GM23248 (cell line): ENCODE data around the gene MPC1. TPM values are rescaled to one million over a fixed set of nuclear protein-coding genes. Genes with fewer than 3 reads are reported as not detected.

ENCODE experiments used
- DNase-seq: peaks from one replicate; pipeline ENCODE4 v3.0.0-alpha.2; 2015
- H2AFZ ChIP-seq: fragments of 200-600 bp; sonication (generic); 2 replicates; pipeline ENCODE4 v1.6.1; 2016; ENCODE audit warnings: antibody characterized with exemption
- H3F3A ChIP-seq: fragments of 200-600 bp; sonication (generic); 2 replicates; pipeline ENCODE4 v1.6.1; 2016; ENCODE audit warnings: mild to moderate bottlenecking, antibody characterized with exemption, mixed run types; ENCODE audit not compliant: insufficient read depth
- H3K27ac ChIP-seq: fragments of 200-600 bp; sonication (generic); 2 replicates; pipeline ENCODE4 v1.5.1; 2016; ENCODE audit warnings: mild to moderate bottlenecking
- H3K27me3 ChIP-seq: fragments of 200-600 bp; sonication (generic); replicated peaks from 2 replicates; pipeline ENCODE4 v1.6.1; 2016; ENCODE audit warnings: mild to moderate bottlenecking; ENCODE audit not compliant: insufficient read depth
- H3K36me3 ChIP-seq: fragments of 200-600 bp; sonication (generic); 2 replicates; pipeline ENCODE4 v1.6.1; 2016; ENCODE audit warnings: low read depth, mild to moderate bottlenecking
- H3K4me1 ChIP-seq: fragments of 200-600 bp; sonication (generic); 2 replicates; pipeline ENCODE4 v1.6.1; 2016; ENCODE audit warnings: mild to moderate bottlenecking; ENCODE audit not compliant: insufficient read depth
- H3K4me2 ChIP-seq: fragments of 200-600 bp; sonication (generic); one replicate; pipeline ENCODE4 v1.6.1; 2016; ENCODE audit warnings: mild to moderate bottlenecking; ENCODE audit not compliant: unreplicated experiment
- H3K4me3 ChIP-seq: fragments of 200-600 bp; sonication (generic); 2 replicates; pipeline ENCODE4 v1.5.1; 2016; ENCODE audit warnings: mild to moderate bottlenecking
- H3K79me2 ChIP-seq: fragments of 200-600 bp; sonication (generic); 2 replicates; pipeline ENCODE4 v1.6.1; 2016; ENCODE audit warnings: mild to moderate bottlenecking; ENCODE audit not compliant: insufficient read depth
- H3K9ac ChIP-seq: fragments of 200-600 bp; sonication (generic); 2 replicates; pipeline ENCODE4 v1.6.1; 2016; ENCODE audit warnings: mild to moderate bottlenecking
- H3K9me2 ChIP-seq: fragments of 200-600 bp; sonication (generic); 2 replicates; pipeline ENCODE4 v1.6.1; 2016; ENCODE audit warnings: mixed run types, mild to moderate bottlenecking, moderate library complexity; ENCODE audit not compliant: insufficient read depth
- H3K9me3 ChIP-seq: fragments of 200-600 bp; sonication (generic); one replicate; pipeline ENCODE4 v1.6.1; 2017; ENCODE audit warnings: low read depth
- H4K20me1 ChIP-seq: fragments of 200-600 bp; sonication (generic); 2 replicates; pipeline ENCODE4 v1.6.0; 2016; ENCODE audit not compliant: insufficient read depth
- EZH2 ChIP-seq: fragments of 200-600 bp; sonication (generic); IDR thresholded peaks from 2 replicates; pipeline ENCODE4 v1.6.1; 2018; ENCODE audit warnings: antibody characterized with exemption, mild to moderate bottlenecking; ENCODE audit not compliant: insufficient read depth, poor library complexity, severe bottlenecking
- EZH2phosphoT487 ChIP-seq: fragments of 200-600 bp; sonication (generic); IDR thresholded peaks from 2 replicates; pipeline ENCODE4 v1.6.1; 2018; ENCODE audit warnings: antibody characterized with exemption, moderate library complexity, mild to moderate bottlenecking, low read depth; ENCODE audit not compliant: insufficient read depth
- WGBS, 2 experiments: methylation state at CpG; one replicate each; pipeline ENCODE4 v1.1.6; 2015 to 2017; ENCODE audit warnings: low lambda C conversion rate in 2 of 2, low coverage in 1 of 2; ENCODE audit errors: missing lambda C conversion rate in 2 of 2; 5-methylcytosine and 5-hydroxymethylcytosine counted together
- in situ Hi-C: fragments of 300-500 bp; cut with MboI; formaldehyde crosslinking; loops from 2 replicates; pipeline ENCODE4 v1.15.0; 2020
- polyA plus RNA-seq: library from polyadenylated mRNA; unstranded; fragments of >200 nt; fragmentation: Nextera tagmentation; extraction: Ambion mirVana; gene quantifications from 2 replicates; pipeline ENCODE4 v1.2.1, GENCODE V29; 2016
- total RNA-seq: library from RNA; depleted of rRNA; stranded (reverse); fragments of >200 nt; shearing (Covaris generic); gene quantifications from 2 replicates; pipeline ENCODE4 v1.2.3, GENCODE V29; 2014

The MPC1 gene
- total and polyA plus RNA-seq, 2 experiments from 2014 or later: 41.9 to 76.2 TPM

DNA sequence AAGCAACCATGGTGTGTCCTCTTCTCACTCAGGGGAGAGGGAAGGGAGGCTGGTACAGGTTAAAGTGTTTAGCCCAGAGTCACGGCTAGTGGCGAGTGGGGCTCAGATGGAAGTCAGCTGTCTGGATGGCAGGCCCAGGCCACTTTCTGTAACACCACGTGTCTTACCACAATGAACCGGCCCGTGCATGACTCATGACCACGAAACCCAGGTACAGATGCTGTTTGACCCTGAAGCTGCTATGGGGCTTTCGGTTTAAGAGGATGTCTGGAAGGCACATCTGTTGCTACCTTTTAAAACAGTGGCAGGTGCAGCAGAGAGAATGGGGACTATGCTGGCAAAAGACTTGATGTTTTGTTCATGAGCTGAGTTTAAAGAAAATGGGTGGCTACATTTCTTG, 36.5 kb upstream of the MPC1 start:
- H3K4me3 ChIP-seq: no peak overlapping the region
- no peak overlapping the region for H2AFZ ChIP-seq
- H4K20me1 ChIP-seq: no peaks in the 10 kb centered on the region
- H3K79me2 ChIP-seq: no peaks in the 10 kb centered on the region
- no peak for DNase-seq
- H3K27me3 ChIP-seq: no peaks in the 10 kb centered on the region
- H3F3A ChIP-seq: no peaks in the 10 kb centered on the region
- 79 to 84% methylated on average over 7 of the region's 7 CpGs for WGBS, 2 experiments
- H3K9me3 ChIP-seq: no peaks in the 10 kb centered on the region
- H3K4me2 ChIP-seq: no peak overlapping the region
- H3K36me3 ChIP-seq: peaks cover 21% of the 10 kb centered on the region; the same call in 1 of the 2 replicates
- no peak overlapping the region for H3K9ac ChIP-seq
- no peaks in the 10 kb centered on the region for H3K9me2 ChIP-seq
- TF ChIP-seq EZH2phosphoT487 (no peak), EZH2 (no peak)
- in situ Hi-C loops: no loop called here
- H3K4me1 ChIP-seq: no peaks in the 10 kb centered on the region
- no peak overlapping the region for H3K27ac ChIP-seq

DNA sequence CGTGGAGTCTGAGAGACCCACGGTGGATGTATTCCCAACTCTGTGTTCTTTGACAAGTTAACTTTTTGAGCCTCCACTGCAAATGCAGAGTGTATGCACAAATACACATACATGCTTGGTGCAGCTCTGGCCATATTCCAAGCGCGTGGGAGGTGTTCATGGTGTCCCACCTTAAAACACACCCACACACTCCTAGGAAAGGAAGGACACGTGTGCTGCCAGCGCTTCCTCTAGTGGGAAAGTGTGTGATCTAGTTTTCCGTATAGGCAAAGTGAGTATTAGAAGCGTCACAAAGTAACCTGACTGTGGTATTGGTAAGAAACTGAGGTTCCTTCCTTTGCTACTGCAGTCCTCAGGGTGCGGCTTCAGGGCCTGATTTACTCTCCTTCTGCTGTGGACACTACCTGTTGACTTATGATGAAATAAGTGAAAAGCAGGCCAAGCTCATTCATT, 36.0 kb upstream of the MPC1 start:
- no peak for TF ChIP-seq EZH2
- TF ChIP-seq EZH2phosphoT487: no peak
- in situ Hi-C loops: no loop called here
- H3K79me2 ChIP-seq: no peaks in the 10 kb centered on the region
- 94 to 96% methylated on average over 9 of the region's 9 CpGs for WGBS, 2 experiments
- H3K4me3 ChIP-seq: no peak overlapping the region
- no peaks in the 10 kb centered on the region for H3K27me3 ChIP-seq
- H3K4me1 ChIP-seq: no peaks in the 10 kb centered on the region
- H4K20me1 ChIP-seq: no peaks in the 10 kb centered on the region
- H3K27ac ChIP-seq: no peak overlapping the region
- peaks cover 24% of the 10 kb centered on the region; the same call in 1 of the 2 replicates for H3K36me3 ChIP-seq
- DNase-seq: no peak
- no peaks in the 10 kb centered on the region for H3F3A ChIP-seq
- no peaks in the 10 kb centered on the region for H3K9me2 ChIP-seq
- no peak overlapping the region for H3K9ac ChIP-seq
- no peak overlapping the region for H2AFZ ChIP-seq
- H3K4me2 ChIP-seq: no peak overlapping the region
- no peaks in the 10 kb centered on the region for H3K9me3 ChIP-seq

DNA sequence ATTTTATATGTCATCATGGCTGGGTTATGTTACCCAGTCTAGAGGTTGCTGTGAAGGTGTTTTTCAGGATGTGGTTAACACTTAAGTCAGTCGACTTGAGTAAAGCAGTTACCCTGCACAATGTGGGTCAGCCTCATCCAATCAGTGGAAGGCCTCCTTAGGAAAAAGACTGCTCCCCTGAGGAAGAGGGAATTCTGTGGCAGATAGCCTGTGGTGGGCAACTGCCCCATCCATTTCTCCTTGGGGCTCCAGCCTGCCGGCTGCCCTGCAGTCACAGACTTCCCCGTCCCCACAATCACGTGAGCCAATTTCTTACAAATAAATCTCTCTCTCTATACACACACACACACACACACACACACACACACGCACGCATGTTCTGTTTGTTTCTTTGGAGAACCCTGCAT, 34.5 kb upstream of the MPC1 start:
- no peak for DNase-seq
- no peak overlapping the region for H2AFZ ChIP-seq
- no peaks in the 10 kb centered on the region for H3K9me3 ChIP-seq
- no peaks in the 10 kb centered on the region for H3K27me3 ChIP-seq
- 94% methylated on average over 6 of the region's 6 CpGs for WGBS, 2 experiments
- no peaks in the 10 kb centered on the region for H3K79me2 ChIP-seq
- no peaks in the 10 kb centered on the region for H4K20me1 ChIP-seq
- in situ Hi-C loops: no loop called here
- H3K4me1 ChIP-seq: no peaks in the 10 kb centered on the region
- no peak overlapping the region for H3K4me3 ChIP-seq
- H3K36me3 ChIP-seq: peaks cover 19% of the 10 kb centered on the region; the same call in 1 of the 2 replicates
- H3K4me2 ChIP-seq: no peak overlapping the region
- no peaks in the 10 kb centered on the region for H3F3A ChIP-seq
- H3K9ac ChIP-seq: no peak overlapping the region
- no peak overlapping the region for H3K27ac ChIP-seq
- H3K9me2 ChIP-seq: no peaks in the 10 kb centered on the region
- TF ChIP-seq EZH2: no peak
- no peak for TF ChIP-seq EZH2phosphoT487

DNA sequence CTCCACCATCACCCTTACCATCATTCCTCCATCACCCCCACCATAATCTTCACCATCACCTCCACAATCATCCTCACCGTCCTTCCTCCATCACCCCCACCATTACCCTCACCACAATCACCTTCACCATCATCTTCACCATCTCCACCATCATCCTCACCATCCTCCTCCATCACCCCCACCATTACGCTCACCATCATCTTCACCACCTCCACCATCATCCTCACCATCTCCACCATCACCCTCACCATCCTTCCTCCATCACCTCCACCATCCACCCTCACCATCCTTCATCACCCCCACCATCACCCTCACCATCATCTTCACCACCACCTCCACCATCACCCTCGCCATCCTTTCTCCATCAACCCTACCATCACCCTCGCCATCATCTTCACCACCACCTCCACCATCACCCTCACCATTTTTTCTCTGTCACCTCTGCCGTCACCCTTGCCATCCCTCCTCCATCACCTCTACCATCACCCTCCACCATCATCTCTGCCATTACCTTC, 33.1 kb upstream of the MPC1 start:
- Histone ChIP-seq H3K79me2 (no peaks in the 10 kb centered on the region), H3K36me3 (peaks cover 19% of the 10 kb centered on the region; the same call in 1 of the 2 replicates), H3K27ac (no peak overlapping the region), H3K4me2 (no peak overlapping the region), H2AFZ (no peak overlapping the region), H3K9me2 (no peaks in the 10 kb centered on the region), H3K4me1 (no peaks in the 10 kb centered on the region), H3K4me3 (no peak overlapping the region), H3K9ac (no peak overlapping the region), H3F3A (no peaks in the 10 kb centered on the region), H3K27me3 (no peaks in the 10 kb centered on the region), H3K9me3 (no peaks in the 10 kb centered on the region), H4K20me1 (no peaks in the 10 kb centered on the region)
- in situ Hi-C loops: no loop called here
- WGBS, 2 experiments: 71 to 79% methylated on average over 5 of the region's 5 CpGs
- no peak for DNase-seq
- TF ChIP-seq EZH2: no peak
- no peak for TF ChIP-seq EZH2phosphoT487

DNA sequence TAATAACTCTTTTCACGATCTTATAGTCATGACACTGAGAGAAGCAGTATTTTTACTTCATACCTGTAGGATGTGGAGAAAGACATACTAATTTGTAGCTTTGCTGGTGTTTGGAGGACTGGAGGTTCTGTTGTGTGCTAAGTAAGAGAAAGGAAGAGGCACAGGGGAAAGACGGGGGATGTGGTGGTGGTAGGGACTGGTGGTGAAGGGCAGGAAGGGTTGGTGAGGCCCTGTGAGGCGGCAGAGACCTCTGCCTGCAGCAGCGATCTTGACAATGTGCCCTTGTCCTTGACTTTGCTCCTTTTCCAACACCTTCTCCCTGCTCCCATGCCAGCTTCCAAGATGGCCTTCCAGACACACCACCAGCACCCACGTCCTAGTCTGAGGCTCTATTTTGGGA, 32.6 kb upstream of the MPC1 start:
- Histone ChIP-seq H4K20me1 (no peaks in the 10 kb centered on the region), H3K4me3 (no peak overlapping the region), H3K9me2 (no peaks in the 10 kb centered on the region), H3K9ac (no peak overlapping the region), H3K27ac (no peak overlapping the region), H3K4me1 (no peaks in the 10 kb centered on the region), H3K79me2 (no peaks in the 10 kb centered on the region), H3K27me3 (no peaks in the 10 kb centered on the region), H3K4me2 (no peak overlapping the region), H3K36me3 (peaks cover 19% of the 10 kb centered on the region; the same call in 1 of the 2 replicates), H3F3A (no peaks in the 10 kb centered on the region), H2AFZ (no peak overlapping the region), H3K9me3 (no peaks in the 10 kb centered on the region)
- in situ Hi-C loops: no loop called here
- no peak for TF ChIP-seq EZH2
- no peak for TF ChIP-seq EZH2phosphoT487
- DNase-seq: no peak
- WGBS, 2 experiments: 72 to 83% methylated on average over 5 of the region's 5 CpGs
